Stimulated activated CD8-positive, alpha-beta memory T cell treated with anti-CD3 and anti-CD28 coated beads, Interleukin-7, amount 100 ng/mL, for 24 hours (primary cell): ENCODE results near the gene SLC41A1.
"Not testable (repeated sequence)": the region's sequence is repeated elsewhere in the genome, so short reads cannot be mapped to it uniquely, and the experiment has no call there.

Experiments used
- DNase-seq: peaks from one replicate; pipeline ENCODE4 v3.0.0-alpha.2; 2020; ENCODE audit warnings: low read depth

Gene SLC41A1

DNA sequence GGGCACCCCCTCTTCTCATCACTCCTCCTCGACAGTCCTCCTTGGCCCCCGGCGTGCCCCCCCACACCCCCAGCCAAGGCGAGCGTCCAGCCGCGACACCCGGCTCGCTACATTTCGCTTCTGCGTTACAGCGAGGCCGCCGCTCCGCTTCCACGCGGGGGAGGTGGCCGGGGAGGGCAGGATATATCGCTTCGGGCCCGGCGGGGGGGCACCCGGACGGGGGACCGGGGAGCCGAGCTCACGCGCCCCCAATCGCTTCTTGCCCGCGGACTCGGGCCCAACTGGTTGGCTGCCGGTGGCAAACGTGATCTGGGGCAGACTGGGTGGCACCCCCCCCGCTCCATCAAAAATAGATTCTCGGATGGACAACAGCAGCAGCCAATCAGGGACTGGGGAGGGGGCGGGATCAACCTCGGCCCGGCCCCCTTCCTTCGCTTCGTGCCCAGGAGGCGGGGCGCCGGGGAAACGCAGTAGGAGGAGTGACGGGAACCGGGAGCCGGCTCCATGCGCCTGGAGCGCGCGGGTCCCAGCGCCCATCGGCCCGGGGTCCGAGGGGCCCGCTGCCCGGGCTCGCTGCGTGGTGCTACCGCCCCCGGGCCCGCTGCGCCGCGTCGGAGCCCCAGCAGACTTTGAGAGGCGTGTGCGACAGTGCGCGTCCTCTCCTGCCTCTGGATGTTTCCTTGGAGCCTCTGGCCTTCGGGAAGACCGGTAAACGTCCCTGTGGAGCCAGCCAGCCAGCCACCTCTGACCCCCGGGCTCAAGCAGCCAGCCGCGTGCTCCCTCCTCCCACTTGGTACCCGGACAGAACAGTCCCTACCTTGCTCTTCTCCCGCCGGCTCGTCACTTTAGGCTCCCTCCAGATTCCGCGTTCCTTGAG lies at the start of gene SLC41A1:
Gene SLC41A1, minus strand, starts transcription at position 321 of the 877 bp plus-strand sequence. CDS start 2,757 bp downstream, outside the sequence.
- peak; percentile 81 for DNase-seq

DNA sequence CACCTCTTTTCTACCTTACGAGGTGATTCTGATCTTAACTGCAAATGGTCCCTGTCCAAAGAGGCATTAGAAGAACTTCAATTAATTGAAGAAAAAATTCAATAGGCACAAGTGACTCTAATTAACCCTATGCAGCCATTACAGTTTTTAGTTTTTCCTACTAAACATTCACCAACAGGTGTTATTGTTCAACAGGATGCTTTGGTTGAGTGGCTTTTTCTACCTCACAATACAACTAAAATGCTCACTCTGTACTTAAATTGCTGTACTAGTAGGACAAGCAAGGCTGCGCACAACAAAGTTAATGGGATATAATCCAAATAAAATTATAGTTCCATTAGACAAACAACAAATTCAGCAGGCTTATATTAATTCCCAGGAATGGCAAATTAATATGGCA lies 48.5 kb upstream of the SLC41A1 start:
- no peak for DNase-seq

DNA sequence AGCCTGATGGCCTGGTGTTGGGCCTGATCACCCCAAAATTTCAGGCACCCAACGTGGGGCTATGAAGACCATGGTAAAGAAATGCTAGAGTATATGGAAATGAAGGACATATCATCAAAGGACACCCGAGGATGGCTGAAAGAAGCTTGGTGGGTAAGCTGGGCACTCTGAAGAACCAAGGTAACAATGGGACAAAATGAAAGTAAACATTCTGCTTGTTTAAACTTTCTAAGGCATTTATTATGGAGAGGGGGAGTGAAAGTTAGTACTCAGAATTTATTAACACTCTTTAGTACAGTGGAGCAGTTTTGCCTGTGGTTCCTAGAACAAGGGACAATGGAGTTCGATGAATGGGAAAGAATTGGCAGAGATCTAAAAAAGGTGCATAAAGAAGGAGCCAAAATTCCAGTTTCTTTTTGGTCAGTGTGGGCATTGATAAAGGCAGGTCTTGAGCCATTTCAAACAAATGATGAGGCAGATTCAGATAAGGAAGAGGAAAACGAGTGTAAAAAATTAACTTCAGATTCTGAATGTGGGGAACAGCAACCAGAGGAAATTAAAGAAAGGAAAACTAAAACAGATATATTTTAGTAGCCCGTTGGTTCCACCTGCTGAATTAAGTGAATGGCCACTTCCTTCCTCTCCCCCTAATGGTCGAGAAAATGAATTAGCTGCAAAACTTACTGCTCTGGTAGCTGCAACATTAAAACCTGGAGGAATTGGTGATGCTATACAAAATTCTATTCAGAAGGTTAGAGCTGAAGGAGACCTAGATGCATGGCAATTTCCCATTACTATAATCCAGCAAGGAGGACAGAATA lies 45.4 kb upstream of the SLC41A1 start:
- DNase-seq: no peak

DNA sequence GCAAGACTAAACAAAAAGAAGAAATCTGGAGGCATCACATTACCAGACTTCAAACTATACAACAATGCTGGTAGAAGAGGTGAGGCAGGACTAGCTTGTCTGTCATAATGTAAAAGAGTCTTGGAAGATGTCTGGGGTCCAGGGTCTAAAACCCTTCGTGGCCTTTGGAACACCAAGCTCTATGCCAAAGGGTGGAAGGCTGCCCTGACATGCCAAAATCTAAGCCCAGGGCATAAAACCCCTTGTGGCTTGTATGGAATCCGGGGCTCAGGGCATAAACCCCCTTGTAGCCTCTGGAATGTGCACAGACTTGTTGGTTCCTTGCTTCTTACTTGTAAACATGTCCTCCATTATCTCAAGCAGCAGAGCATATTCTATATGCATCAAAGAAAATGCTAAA lies 44.5 kb upstream of the SLC41A1 start:
- DNase-seq: not testable (repeated sequence)

DNA sequence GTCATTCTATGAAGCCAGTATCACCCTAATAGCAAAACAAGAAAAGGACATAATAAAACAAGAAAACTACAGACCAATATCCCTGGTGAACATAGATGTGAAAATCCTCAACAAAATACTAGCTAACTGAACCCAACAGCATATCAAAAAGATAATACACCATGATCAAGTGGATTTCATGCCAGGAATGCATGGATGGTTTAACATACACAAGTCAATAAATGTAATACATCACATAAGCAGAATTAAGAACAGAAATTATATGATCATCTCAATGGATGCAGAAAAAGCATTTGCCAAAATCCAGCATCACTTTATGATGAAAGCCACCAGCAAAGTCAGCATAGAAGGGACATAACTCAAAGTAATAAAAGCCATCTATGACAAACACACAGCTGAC lies 43.4 kb upstream of the SLC41A1 start:
- no peak for DNase-seq

DNA sequence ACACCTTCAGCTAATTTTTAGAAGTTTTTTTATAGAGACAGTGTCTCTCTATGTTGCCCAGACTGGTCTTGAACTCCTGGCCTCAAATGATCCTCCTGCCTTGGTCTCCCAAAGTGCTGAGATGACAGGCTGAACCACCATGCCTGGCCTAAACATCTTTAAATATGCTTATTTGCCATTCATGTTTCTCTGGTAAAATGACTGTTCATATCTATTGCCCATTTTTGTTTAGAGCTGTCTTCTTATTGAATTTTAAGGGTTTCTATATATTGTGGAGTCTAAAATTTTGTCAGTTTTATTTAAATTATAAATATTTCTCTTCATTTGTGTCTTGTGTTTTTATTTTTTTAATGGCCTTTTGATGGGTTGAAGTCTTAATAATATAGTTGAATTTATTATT lies 40.0 kb upstream of the SLC41A1 start:
- DNase-seq: no peak

DNA sequence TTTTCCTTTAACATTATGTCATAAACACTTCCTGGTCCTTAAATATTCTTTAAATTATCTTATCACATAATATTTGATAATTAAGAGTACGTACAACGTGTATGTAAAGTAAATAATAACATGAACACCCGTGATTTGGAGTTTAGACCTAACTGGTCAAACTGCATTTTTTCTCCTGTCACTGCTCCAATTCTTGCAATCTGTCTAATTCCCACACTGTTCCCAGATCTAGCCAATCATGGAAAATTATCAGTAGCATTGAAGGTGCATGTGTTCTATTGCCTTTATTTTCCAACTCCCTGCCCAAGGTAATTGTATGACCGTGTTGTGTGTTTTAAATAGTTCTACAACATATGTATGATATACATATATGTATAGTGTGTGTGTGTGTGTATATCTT lies 39.0 kb upstream of the SLC41A1 start:
- DNase-seq: no peak

DNA sequence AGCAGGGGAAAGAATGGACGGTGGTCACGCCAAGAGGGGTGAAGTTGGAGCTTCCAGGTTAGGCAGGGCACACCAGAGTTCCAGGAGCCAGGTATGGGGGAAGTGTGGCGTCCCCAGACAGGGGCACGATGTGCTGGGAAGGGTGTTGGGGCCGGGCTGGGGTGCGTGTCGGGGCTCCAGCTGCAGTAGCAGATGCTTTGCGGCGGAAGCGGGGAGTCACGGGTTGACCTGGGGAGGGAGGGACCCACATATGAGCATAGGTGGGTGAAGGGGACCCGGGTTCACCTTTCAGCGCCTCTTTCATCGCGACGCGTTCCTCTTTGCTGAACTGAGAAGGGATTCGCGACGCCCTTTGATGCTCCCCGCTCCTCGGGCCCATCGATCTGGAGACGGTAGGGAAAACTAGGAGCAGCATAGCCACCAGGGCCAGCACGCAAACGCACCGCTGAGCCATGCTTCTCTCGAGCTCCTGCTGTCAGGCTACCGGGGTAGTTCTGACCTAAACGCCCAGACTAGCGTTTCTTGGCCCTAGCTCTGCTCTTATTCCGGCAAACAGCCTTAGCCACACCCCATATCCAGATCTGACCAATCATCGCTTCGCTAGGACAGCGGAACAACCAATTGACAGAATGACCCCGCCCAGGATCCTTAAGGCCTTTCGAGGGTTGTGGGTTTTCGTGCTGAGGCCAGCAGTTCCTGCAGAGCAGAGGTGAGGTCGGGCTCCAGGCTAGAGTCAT lies 36.8 kb upstream of the SLC41A1 start, which contains the start of gene PM20D1:
Gene PM20D1, minus strand, starts transcription at position 514 of the 737 bp plus-strand sequence. Its CDS starts 60 bp downstream, at position 454.
- peak; percentile 40 for DNase-seq

DNA sequence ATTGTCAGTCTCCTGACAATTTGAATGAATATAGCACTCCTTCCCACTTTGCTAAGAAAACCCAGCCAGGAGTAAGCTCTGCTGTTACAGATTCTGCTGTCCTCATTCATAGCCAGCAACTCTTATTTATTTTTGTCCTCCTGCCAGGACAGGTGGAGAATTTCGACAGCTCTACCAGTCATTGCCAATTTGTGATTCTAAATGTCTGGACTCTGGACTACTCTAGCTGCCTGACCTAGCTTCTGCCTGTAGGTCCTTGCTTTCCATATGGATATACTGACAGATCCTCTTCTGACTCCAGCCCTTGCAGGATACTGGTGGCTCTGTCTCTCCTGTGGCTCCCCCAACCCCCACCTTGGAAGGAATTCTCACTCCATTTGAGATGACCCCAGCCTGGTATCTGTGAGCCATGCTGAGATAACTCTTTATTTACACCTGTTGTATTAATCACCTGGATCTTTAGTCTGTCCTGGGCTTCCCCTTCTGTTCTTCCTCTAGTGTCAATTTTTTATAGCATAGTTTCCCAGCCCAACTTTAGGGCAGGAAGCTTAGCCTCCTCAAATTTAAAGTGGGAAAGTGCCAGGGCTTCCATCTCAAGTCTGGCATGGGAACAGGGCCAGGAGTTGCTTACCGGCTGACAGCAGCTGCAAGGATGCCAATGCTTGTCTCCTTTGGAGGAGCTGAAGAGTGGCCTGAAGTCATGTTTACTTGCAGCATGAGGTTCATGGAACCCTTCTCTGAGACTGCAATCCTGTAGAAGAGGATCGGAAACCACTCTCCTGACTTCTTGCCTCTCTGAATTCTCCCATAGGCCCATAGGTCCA lies 30.2 kb upstream of the SLC41A1 start:
- DNase-seq: no peak

DNA sequence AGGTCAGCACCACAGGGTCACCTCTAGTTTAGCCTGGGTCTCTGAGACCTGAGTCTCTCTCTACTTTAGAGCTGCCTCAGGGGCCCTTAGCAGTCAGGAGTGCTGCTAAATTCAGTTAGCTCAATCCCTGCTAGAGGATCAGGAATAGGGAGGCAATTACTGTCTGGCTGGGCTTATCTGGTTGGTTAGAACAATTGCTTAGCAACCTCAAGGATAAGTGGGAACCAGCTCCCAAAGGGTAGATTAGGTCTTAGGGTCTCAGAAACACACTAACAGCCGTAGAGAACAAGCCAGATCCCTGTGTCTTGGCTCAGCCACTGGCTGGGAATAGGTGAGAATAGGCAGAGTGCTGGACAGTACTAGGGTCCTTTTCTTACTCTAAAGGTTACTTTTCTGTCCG lies 29.2 kb upstream of the SLC41A1 start:
- no peak for DNase-seq

DNA sequence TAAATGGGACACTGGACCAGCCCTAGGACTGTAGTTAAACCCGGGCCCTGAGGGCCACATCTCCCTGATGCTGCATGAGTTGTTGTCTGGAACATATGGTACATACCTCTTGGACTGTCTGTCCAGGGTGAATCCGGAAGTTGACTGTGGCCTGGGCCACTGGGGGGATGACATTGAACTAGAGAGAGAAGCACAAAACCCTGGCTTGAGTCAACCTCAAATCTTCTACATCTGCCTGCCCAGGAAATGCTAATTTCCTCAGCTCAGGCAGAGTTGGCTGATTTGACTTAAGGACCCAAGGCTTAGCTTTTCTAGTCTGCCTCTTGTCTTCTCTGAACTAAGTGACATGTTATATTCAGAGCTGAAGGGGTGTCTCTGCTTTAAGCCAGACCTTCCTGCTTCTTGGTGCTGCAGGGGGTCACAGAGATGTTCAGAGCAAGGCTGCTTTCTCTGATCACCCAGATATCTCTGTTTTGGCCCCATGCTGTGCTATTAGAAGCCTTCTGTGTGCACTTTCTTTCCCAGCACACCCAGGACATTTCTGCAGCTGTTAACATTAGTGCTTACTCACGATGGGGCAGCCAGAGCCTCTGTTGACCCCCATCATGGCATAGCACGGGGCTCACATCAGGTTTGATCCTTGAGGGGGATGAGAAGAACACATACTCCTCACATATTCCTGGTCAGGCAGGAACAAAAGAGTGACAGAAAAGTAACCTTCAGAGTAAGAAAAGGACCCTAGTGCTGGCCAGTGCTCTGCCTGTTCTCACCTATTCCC lies 27.3 kb upstream of the SLC41A1 start:
- DNase-seq: no peak

DNA sequence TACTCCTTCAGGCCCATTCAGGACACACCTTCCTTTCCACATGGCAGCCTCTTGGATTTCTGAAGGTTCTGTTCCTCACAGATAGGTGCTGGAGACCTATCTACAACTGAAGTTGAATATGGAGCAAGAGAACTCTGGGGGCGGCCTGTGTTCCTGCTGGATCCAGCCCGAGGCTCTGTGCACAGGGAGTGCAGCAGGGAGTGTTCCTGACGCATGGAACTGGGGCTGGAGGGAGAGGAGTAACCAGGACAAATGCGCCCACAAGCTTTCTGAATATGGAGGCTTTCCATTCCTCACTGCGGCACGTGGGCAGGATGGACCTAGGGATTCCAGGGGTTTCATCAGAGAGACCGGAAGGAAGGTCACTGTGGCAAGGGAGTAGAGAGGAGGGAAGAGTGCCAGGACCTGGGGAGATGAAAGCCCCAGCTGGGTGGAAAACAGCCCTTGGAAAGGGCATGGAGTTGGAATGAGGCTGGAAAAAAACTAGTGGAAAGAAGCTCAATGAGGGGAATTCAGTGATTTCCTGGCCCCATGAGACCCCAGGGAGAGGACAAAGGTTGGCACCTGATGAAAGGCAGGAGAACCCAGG lies 24.5 kb upstream of the SLC41A1 start:
- no peak for DNase-seq

DNA sequence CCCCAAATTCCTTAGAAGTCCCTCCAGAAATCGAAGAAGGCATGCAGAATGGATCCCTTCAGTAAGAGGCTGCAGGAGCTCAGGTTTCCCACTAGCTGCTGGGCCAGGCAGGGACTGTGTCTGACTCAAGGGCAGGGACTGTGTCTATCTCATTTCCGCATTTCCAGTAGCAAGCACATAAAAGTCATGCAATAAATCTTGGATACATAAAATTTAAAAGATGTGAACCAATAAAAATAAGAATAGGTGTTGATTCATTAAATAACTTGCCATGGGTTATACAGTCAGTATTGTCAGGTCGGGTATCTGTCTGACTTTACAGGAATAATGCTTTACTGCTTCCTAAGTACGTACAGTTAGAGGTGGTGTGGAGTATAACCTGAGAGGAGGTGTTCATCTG lies 21.8 kb upstream of the SLC41A1 start:
- no peak for DNase-seq

DNA sequence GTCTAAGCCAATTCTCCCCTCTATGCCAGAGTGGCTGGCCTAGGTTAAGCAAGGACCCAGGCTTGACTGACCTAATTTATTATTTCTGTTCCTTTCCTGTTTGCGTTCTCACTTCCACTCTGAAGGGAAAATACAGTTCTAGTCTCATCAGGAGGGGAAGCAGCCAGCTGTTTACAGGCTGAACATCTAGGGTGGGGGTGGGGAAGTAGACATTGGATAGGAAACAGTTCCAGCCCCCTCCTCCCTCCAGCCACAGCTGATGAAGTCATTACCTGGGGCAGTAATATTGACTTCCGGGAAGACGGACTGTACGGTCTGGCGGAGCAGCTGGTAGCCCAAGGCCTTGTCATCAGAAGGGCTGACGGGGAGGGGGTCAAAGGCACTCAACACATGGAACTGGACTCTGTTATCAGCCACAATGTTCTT lies 19.3 kb upstream of the SLC41A1 start:
- no peak for DNase-seq

DNA sequence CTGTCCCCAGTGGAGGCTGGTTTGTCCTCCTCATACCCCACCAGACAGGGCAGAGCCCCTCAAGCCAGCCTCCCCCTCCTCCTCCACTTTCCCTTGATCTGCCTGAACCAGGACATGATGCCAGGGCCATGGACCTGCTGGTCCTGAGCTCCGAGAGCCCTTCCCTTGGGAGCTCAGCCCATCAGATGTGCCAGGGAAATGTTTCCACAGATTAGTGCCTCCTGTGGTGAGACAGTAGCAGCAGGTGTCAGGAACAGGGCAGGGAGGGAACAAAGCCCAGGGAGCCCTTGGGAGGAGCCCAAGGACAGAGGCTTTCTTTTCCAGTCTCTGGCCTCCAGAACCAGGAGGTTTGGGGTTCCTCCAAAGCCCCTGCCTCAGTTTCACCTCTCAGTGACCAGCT lies 14.6 kb upstream of the SLC41A1 start:
- DNase-seq: no peak

DNA sequence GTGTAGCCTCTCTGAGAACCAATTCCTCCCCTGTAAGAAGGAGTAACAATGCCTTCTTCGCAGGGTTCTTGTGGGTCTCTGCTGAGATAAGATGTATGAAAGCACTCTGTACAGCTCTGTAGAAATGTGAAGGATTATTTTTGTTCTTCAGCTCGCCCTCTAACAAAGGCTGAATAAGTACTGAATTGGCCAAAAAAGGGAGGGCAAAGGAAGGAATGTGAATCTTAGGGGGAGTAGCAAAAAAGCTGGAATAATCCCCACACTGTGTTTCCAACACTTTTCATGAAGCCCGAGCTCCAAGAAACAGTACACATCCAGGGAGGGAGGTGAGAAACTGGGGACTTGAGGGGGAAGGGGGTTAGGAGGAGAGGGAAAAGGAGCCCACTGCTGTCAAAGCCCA lies 14.0 kb upstream of the SLC41A1 start:
- DNase-seq: no peak

DNA sequence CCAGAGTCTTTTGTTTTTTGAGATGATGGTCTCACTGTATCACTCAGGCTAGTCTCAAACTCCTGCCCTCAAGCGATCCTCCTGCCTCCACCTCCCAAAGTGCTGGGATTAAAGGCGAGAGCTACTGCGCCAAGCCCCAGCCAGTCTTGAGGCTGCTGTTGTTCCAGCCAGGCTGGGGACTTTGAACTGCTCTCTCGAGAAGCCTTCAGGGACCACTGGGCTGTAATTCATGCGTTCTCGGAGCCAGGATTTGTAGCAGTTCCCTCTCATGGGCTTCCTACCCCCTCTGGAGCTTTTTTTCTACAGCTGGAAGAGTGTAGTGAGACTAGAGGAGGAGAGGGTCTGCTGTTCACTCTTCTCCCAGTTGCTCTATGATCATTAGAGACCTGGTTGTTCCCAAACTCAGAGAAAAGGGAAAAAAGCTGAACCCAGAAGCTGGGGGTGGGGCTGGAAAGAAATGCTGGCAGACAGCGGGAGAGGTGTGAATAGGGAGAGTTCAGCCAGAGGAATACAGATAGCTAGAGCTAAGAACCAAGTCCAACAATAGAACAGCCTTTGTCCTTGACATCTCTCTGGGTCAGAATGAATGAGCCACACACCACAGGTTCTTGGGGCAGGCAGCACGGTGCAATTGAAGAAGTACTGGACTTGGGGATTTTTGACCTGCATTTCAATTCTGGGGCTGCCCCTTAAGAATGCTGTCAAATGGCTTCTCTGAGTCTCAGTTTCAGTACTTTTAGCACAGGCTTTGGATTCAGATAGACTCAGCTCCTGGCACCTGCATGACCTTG lies 13.2 kb upstream of the SLC41A1 start:
- no peak for DNase-seq

DNA sequence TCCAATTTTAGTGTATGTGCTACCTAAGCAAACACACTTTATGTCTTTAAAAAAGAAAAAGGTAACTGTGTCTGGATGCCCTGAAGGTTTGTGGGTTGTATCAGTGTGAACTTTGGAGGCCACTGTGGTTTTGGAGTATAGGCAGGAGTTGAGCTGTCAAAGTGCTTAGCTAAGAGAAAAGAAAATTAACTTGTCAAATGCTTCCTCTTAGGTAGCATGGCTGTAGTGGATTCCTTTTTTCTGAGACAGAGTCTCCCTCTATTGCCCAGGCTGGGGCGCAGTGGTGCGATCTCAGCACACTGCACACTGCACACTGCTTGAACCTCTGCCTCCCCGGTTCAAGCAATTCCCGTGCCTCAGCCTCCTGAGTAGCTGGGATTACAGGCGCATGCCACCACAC lies 11.2 kb upstream of the SLC41A1 start:
- no peak for DNase-seq

DNA sequence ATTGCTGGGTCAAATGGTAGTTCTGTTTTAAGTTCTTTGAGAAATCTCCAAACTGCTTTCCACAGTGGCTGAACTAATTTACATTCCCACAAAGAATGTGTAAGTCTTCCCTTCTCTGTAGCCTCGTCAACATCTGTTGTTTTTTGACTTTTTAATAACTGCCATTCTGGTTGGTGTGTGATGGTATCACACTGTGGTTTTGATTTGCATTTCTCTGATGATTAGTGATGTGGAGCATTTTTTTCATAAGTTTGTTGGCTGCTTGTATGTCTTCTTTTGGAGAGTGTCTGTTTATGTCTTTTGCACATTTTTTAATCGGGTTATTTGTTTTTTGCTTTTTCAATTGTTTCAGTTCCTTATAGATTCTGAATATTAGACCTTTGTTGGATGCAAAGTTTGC lies 10.3 kb upstream of the SLC41A1 start:
- DNase-seq: not testable (repeated sequence)
